Islet precursor cell (in vitro differentiated cells): ENCODE data around the gene WDR6.

Experiments used
- DNase-seq: peaks from one replicate; pipeline ENCODE4 v3.0.0-alpha.2; 2018

The WDR6 gene

GRCh38 chr3:49007068-49007770 is at the start of gene WDR6:
Gene WDR6, plus strand, starts transcription at chr3:49007391. Its CDS starts 41 bp downstream, at chr3:49007432.
- peak; percentile 99 for DNase-seq

- no peak for DNase-seq
Observed at GRCh38 chr3:48960841-48961413, 46.3 kb upstream of the WDR6 start.

- DNase-seq, result peak; percentile 13
Observed at GRCh38 chr3:48962340-48962739, 44.9 kb upstream of the WDR6 start.

GRCh38 chr3:48962939-48963338 is 44.3 kb upstream of the WDR6 start:
- DNase-seq, result peak; percentile 10

GRCh38 chr3:48963591-48963990 is 43.6 kb upstream of the WDR6 start:
- no peak for DNase-seq

- no peak for DNase-seq
Observed at GRCh38 chr3:48966367-48966766, 40.8 kb upstream of the WDR6 start.

GRCh38 chr3:48966876-48967361 is 40.3 kb upstream of the WDR6 start:
- no peak for DNase-seq

- DNase-seq, result no peak
Observed at GRCh38 chr3:48970586-48970985, 36.6 kb upstream of the WDR6 start.

- DNase-seq, result no peak
Observed at GRCh38 chr3:48974076-48974864, 32.9 kb upstream of the WDR6 start.

- no peak for DNase-seq
Observed at GRCh38 chr3:48979451-48979850, 27.7 kb upstream of the WDR6 start.

- no peak for DNase-seq
Observed at GRCh38 chr3:48980295-48980694, 26.9 kb upstream of the WDR6 start.

- no peak for DNase-seq
Observed at GRCh38 chr3:48982016-48982415, 25.2 kb upstream of the WDR6 start.

- DNase-seq, result no peak
Observed at GRCh38 chr3:48982686-48983085, 24.5 kb upstream of the WDR6 start.

- DNase-seq, result no peak
Observed at GRCh38 chr3:48983096-48983495, 24.1 kb upstream of the WDR6 start.

- DNase-seq, result no peak
Observed at GRCh38 chr3:48984663-48985062, 22.5 kb upstream of the WDR6 start.

- DNase-seq, result no peak
Observed at GRCh38 chr3:48985831-48986376, 21.3 kb upstream of the WDR6 start.

- DNase-seq, result peak; percentile 84
Observed at GRCh38 chr3:48989126-48989795, 17.9 kb upstream of the WDR6 start.

- DNase-seq, result peak; percentile 97
Observed at GRCh38 chr3:48989796-48990635, 17.2 kb upstream of the WDR6 start, which contains the start of gene P4HTM. Gene P4HTM, plus strand, starts transcription at chr3:48990241. Its CDS starts 16 bp downstream, at chr3:48990257.

- DNase-seq, result peak; percentile 68
Observed at GRCh38 chr3:48990636-48991469, 16.3 kb upstream of the WDR6 start.

GRCh38 chr3:48991851-48992545 is 15.2 kb upstream of the WDR6 start:
- DNase-seq, result no peak
